PFSK-1 (cell line): Measurements from ENCODE around the gene CEP41.

ENCODE experiments used
- POLR2AphosphoS5 ChIP-seq: IDR thresholded peaks from 2 replicates; pipeline ENCODE4 v1.6.1; 2012; ENCODE audit warnings: low read depth, mild to moderate bottlenecking, control low read depth, low read length, moderate library complexity
- REST ChIP-seq, 2 experiments: IDR thresholded peaks; 2 replicates each; pipeline versions ENCODE4 v1.6.1 to v1.8.0; 2011 to 2012; ENCODE audit warnings: low read depth in 2 of 2, low read length in 2 of 2, control low read depth in 1 of 2, inconsistent platforms in 1 of 2, mild to moderate bottlenecking in 1 of 2, moderate library complexity in 1 of 2; ENCODE audit not compliant: insufficient read depth in 1 of 2
- SIN3A ChIP-seq: IDR thresholded peaks from 2 replicates; pipeline ENCODE4 v1.6.1; 2012; ENCODE audit warnings: mild to moderate bottlenecking, low read length, moderate library complexity, borderline replicate concordance; ENCODE audit not compliant: insufficient read depth
- TAF1 ChIP-seq: IDR thresholded peaks from 2 replicates; pipeline ENCODE4 v1.6.1; 2012; ENCODE audit warnings: low read length, control low read depth, borderline replicate concordance; ENCODE audit not compliant: insufficient read depth

GRCh38 chr7:130415006-130415405 lies 25.8 kb downstream of the CEP41 start:
- TF ChIP-seq TAF1 (no peak), POLR2AphosphoS5 (no peak), REST (IDR thresholded peaks at IDR 0.05; ENCODE audit: insufficient read depth in 1 of 2, low read depth in 2 of 2, low read length in 2 of 2) (no peak), SIN3A (no peak)
